ENCODE measurements around the gene UBAC2. TPM values are rescaled to one million over a fixed set of nuclear protein-coding genes. Genes with fewer than 3 reads are reported as not detected.

Gene UBAC2
- total RNA-seq, 1 experiment from 2014 or later, result 41.0 TPM

GRCh38 chr13:99217461-99218110 is 16.9 kb downstream of the UBAC2 start:
- DNase-seq, result no peak
- H3K27ac Mint-ChIP-seq (ENCODE audit: unreplicated experiment), result no peak overlapping the region
- CTCF ChIA-PET, result no interaction called here
- H3K27me3 Mint-ChIP-seq (ENCODE audit: unreplicated experiment), result no peaks in the 10 kb centered on the region
- no TSS peak for BruUV-seq (replicated peaks)
- H3K4me3 Mint-ChIP-seq (ENCODE audit: low read depth, unreplicated experiment), result no peak overlapping the region
- intact Hi-C loops (cut with micrococcal nuclease; ENCODE audit: unreplicated experiment), result no loop called here
- H3K9me3 Mint-ChIP-seq (ENCODE audit: low read depth, unreplicated experiment), result no peaks in the 10 kb centered on the region
- H3K4me1 Mint-ChIP-seq (ENCODE audit: low read depth, unreplicated experiment), result no peaks in the 10 kb centered on the region
- H3K36me3 Mint-ChIP-seq (ENCODE audit: insufficient read depth, unreplicated experiment), result no peaks in the 10 kb centered on the region
- no peak for TF ChIP-seq CTCF (IDR thresholded peaks at IDR 0.05; ENCODE audit: unreplicated experiment)

- Mint-ChIP-seq H3K4me3 (ENCODE audit: low read depth, unreplicated experiment) (no peak overlapping the region), H3K4me1 (ENCODE audit: low read depth, unreplicated experiment) (no peaks in the 10 kb centered on the region), H3K27ac (ENCODE audit: unreplicated experiment) (no peak overlapping the region), H3K27me3 (ENCODE audit: unreplicated experiment) (no peaks in the 10 kb centered on the region), H3K36me3 (ENCODE audit: insufficient read depth, unreplicated experiment) (no peaks in the 10 kb centered on the region), H3K9me3 (ENCODE audit: low read depth, unreplicated experiment) (no peaks in the 10 kb centered on the region)
- intact Hi-C loops (cut with micrococcal nuclease; ENCODE audit: unreplicated experiment), result no loop called here
- no TSS peak for BruUV-seq (replicated peaks)
- CTCF ChIA-PET, result no interaction called here
- TF ChIP-seq CTCF (IDR thresholded peaks at IDR 0.05; ENCODE audit: unreplicated experiment), result no peak
- DNase-seq, result no peak
These were observed 17.5 kb downstream of the UBAC2 start for GRCh38 chr13:99218126-99218525.

- no peaks in the 10 kb centered on the region for H3K4me1 Mint-ChIP-seq (ENCODE audit: low read depth, unreplicated experiment)
- no peak for TF ChIP-seq CTCF (IDR thresholded peaks at IDR 0.05; ENCODE audit: unreplicated experiment)
- H3K36me3 Mint-ChIP-seq (ENCODE audit: insufficient read depth, unreplicated experiment), result no peaks in the 10 kb centered on the region
- CTCF ChIA-PET, result no interaction called here
- no peak overlapping the region for H3K27ac Mint-ChIP-seq (ENCODE audit: unreplicated experiment)
- BruUV-seq (replicated peaks), result no TSS peak
- intact Hi-C loops (cut with micrococcal nuclease; ENCODE audit: unreplicated experiment), result no loop called here
- H3K9me3 Mint-ChIP-seq (ENCODE audit: low read depth, unreplicated experiment), result no peaks in the 10 kb centered on the region
- no peaks in the 10 kb centered on the region for H3K27me3 Mint-ChIP-seq (ENCODE audit: unreplicated experiment)
- no peak overlapping the region for H3K4me3 Mint-ChIP-seq (ENCODE audit: low read depth, unreplicated experiment)
- DNase-seq, result no peak
These were observed 17.9 kb downstream of the UBAC2 start for GRCh38 chr13:99218545-99218944.

GRCh38 chr13:99218969-99219368 is 18.3 kb downstream of the UBAC2 start:
- Mint-ChIP-seq H3K4me1 (ENCODE audit: low read depth, unreplicated experiment) (no peaks in the 10 kb centered on the region), H3K27me3 (ENCODE audit: unreplicated experiment) (no peaks in the 10 kb centered on the region), H3K36me3 (ENCODE audit: insufficient read depth, unreplicated experiment) (no peaks in the 10 kb centered on the region), H3K9me3 (ENCODE audit: low read depth, unreplicated experiment) (no peaks in the 10 kb centered on the region), H3K4me3 (ENCODE audit: low read depth, unreplicated experiment) (no peak overlapping the region), H3K27ac (ENCODE audit: unreplicated experiment) (no peak overlapping the region)
- TF ChIP-seq CTCF (IDR thresholded peaks at IDR 0.05; ENCODE audit: unreplicated experiment), result no peak
- intact Hi-C loops (cut with micrococcal nuclease; ENCODE audit: unreplicated experiment), result no loop called here
- CTCF ChIA-PET, result no interaction called here
- BruUV-seq (replicated peaks), result no TSS peak
- DNase-seq, result no peak
